ENCODE data around the gene POLRMT.
"Not testable (repeated sequence)": the region's sequence is repeated elsewhere in the genome, so short reads cannot be mapped to it uniquely, and the experiment has no call there.

The POLRMT gene

GRCh38 chr19:646779-647565 lies 13.6 kb upstream of the POLRMT start:
- DNase-seq: no peak

- DNase-seq: no peak
These were observed 12.8 kb upstream of the POLRMT start for GRCh38 chr19:645912-646778.

DNA sequence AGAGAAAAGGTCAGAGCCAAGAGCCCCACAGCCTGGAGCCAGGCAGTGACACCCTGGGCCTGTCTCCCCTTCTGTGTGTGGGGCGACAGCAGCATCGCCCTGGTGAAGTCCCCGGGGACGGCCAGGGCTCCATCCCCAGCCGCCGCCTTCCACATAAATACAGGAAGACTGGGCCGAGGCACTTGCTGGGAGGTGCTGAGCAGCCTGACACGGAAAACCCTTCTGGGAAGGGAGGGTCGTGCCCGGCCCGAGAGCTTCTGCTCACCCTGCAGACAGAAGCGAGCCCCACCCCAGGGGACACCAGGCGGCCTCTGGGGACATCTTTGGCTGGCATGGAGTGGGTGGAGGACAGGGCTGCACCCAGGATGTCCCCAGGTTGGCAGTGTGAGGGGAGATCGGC lies 11.5 kb upstream of the POLRMT start:
- DNase-seq: no peak

- no peak for DNase-seq
These were observed 11.0 kb upstream of the POLRMT start for GRCh38 chr19:644363-644762.

DNA sequence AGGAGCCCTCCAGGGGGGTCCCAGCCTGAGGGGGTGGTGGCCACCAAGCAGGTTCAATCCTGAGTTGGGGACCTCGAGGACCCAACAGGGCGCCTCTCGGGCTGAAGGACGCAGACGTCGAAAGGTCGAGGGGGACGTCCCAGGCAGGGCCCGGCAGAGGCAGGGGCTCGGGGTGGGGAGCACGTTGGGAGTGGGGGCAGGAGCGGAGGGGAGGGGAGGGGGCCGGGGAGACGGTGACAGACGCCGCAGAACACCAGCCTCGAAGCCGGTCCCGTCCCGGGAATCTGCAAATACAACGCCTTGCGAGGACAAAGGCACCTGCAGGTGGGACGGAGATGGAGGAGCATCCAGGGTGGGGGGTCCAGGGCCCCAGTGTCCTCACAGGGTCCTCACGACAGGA lies 10.4 kb upstream of the POLRMT start:
- DNase-seq: no peak

DNA sequence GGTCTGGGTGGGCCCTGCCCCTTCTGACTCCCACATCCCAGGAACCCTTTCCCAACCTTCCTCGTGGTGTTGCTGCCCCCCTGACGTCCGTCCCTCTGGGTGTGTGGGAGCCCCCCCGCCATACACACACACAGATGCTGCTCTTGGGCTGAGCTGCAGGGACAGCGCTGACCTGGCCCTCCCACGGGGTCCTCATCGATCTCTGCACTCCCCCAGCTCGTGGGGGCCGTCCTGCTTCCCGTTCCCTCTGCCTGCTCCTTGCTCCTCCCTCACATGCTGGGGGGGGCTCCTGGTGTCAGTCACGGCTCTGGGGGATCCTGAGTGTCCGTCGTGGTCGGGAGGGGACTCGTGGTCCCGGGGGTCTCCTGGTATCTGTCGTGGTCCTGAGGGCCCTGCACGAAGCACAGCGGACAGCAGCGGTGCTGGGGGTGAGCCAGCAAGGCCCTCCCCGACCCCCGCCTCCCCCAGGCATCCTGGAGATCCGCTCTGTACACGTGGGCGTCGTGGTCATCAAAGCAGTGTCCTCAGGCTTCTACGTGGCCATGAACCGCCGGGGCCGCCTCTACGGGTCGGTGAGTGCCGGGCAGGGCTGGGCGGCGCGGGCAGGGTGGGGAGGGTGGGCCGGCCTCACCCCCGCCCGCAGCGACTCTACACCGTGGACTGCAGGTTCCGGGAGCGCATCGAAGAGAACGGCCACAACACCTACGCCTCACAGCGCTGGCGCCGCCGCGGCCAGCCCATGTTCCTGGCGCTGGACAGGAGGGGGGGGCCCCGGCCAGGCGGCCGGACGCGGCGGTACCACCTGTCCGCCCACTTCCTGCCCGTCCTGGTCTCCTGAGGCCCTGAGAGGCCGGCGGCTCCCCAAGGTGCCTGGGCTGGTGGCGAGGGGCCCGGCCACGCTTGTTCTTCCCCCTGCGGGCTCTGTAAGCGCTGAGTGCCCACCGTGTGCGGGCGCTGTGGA lies 9.7 kb upstream of the POLRMT start:
- DNase-seq: no peak

DNA sequence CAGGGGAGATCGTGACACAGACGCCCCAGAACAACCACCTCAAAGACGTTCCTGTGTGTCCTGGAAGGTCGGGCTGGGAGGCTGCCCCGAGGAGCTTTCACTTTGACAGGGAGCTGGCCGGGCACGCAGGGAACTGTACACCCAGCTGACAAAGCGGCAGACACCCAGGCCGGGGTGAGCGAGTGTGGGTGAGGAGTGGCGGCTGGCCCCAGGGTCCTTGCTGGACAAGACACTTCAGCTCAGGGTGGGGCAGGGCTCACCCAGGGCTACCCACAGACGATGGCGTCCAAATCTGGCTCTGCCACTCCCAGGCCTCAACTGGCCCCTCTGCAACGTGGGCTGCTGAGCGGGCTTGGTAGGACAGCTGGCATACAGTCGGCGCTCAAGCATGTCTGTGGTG lies 8.4 kb upstream of the POLRMT start:
- no peak for DNase-seq

DNA sequence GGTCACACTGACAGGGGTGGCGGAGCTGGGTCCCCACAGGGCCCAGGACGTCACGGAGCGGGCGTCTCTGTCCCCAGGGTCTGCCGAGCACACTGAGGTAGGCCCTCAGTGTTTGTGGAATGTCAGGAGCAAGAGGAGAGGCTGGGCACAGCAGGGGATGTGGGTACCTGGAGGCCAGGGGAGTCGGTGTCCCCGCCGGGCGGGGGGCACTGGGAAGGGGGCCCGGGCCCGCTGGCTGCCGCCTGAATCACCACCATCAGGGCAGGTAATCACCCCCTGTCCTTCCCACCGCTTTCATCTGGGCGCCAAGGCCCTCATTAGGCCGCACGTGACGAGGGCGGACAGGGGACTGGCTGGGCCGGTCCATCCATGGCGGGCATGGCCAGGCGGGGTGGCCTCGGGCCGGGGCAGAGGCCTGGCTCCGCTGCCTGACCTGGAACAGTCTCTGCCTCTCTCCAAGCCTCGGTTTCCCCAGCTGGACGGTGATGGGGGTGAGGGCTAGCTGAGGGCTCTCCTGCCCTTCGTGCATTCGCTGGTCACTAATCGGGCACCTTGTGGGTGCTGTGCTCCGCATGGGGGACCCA lies 7.4 kb upstream of the POLRMT start:
- DNase-seq: no peak

DNA sequence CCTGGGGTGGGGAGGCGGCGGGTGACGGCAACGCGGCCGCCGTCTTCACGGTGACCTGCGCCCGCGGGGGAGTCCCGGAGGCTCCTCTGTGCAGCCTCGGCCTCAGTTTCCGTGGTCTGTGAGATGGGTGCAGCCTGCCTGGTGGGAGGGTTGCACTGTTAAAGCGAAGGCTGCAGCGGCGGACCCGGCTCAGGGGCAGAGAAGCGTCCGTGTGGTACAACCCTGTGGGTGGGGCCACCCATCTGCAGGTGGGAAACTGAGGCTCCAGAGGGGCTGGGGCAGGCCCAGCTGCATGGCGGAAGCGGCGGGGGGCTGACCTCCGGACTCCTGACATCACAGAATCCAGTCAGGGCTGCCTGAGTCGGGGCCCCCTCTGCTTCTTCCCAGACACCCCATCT lies 6.8 kb upstream of the POLRMT start:
- DNase-seq: no peak

DNA sequence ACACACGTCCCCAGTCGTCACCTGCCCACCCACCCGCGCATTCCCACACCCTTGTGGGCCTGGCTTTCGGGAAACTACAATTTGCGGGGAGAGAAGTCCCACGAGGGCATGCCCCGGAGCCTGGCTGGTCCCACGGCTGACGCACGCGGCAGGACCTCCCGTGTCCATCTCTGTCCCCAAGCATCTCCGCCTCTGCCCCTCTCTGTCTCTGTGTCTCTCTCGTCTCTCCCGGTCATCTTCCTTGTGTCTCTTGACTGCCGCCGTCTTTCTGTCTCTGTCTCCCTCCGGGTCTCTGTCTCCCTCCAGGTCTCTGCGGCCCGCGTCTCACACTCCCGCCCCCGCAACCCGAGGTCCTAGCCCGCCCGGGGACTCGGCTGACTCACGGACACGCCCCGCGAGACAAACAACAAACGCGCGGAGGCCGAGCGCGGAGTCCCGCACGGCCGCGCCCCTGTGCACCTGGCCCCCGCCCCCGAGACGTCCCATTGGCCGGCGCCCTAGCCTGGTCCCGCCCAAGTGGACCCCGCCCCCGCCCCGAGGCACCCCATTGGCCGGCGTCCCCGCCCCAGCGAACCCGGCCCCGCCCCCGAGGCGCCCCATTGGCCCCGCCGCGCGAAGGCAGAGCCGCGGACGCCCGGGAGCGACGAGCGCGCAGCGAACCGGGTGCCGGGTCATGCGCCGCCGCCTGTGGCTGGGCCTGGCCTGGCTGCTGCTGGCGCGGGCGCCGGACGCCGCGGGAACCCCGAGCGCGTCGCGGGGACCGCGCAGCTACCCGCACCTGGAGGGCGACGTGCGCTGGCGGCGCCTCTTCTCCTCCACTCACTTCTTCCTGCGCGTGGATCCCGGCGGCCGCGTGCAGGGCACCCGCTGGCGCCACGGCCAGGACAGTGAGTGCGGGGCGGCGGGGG lies 6.2 kb upstream of the POLRMT start, which contains the start of gene FGF22:
FGF22 (plus strand) TSS at position 627 of the 908 bp plus-strand sequence; CDS start at position 674, 47 bp downstream.
- peak; percentile 83 for DNase-seq

DNA sequence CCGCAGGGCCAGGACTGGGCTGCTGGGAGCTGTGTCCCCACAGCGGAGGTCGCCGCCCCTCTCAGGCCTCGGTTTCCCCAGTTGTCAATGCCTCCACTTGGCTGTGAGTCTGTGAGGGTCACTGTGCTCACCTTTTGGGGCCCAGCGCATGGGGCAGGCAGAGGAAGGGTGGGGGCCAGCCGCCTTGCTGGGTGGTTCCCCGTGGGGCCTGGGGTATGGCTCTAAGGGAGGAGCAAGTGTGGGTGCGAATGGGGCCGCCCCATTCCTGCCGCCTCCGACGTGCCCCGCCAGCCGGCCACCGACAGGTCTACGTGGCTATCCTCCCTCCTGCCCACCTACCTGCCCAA lies 5.5 kb upstream of the POLRMT start:
- DNase-seq: no peak

- DNase-seq: no peak
These were observed 1.8 kb upstream of the POLRMT start for GRCh38 chr19:634975-635652.

GRCh38 chr19:633786-634639 lies 676 bp upstream of the POLRMT start:
- no peak for DNase-seq

DNA sequence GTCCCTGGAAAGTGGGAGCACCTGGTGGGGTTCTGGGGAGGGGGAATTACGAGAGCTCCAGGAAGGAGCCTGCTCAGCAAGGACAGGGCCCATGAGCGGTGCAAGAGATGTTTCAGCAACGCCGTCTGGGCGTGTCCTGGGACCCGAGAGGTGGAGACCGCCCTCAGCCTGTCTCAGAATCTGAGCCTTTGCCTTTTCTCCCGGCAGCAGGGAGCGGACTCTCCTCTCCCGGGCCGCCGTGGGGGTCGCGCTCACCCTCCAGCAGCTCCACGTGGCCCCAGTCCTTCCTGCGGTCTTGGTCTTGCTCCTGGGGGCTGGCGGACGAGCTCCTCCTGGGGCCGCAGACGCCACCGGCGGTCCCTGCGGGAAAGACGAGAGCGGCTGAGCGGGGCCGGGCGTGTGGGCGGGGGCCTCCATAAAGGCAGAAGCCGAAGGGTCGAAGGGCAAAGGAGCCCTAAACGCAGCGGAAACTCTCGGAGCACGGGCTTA lies 714 bp downstream of the POLRMT start:
- DNase-seq: peak; percentile 45

- DNase-seq: no peak
These were observed 3.2 kb downstream of the POLRMT start for GRCh38 chr19:629961-630714.

- not testable (repeated sequence) for DNase-seq
These were observed 3.8 kb downstream of the POLRMT start for GRCh38 chr19:629515-629914.

DNA sequence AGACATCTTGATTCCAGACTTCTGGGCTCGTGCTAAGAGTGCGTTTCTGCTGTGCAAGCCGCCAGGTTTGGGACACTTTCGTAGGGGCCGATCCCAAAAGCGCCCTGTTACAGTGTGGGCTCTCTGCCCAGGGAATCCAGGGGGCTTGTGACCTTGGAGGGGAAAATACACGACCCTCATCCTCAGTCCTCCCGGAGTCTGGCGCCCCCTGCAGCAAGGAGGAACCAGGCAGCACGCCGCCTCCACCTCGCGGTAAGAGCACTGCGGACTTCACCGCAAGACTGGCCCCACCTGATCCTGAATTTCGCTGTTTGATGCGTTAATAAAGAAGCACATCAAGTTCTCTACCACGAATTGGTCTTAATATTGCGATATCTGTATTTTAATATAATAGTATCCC lies 5.2 kb downstream of the POLRMT start:
- no peak for DNase-seq

- DNase-seq: not testable (repeated sequence)
These were observed 6.8 kb downstream of the POLRMT start for GRCh38 chr19:626566-626965.

DNA sequence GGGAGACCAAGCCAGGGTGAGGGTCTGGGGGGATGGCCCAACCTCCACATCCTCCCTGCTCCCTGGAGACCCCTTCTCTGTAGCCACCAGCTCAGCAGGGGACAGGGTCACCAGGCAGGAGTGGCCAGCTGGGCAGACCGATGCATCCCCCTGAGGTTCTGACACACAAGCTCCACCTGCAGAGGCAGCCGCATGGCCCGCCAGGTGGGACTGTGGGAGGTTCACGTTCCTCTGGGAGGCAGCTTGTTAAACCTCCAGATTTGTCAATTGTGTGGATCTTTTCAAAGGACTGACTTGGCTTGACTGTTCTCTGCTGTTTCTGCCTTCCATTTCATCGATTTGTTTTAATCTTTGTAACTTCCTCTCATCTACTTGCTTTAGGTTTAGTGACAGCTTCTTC lies 8.1 kb downstream of the POLRMT start:
- DNase-seq: no peak

Data from fibroblast of upper back skin (primary cell).